ENCODE measurements around the gene JAKMIP1. TPM values are rescaled to one million over a fixed set of nuclear protein-coding genes. Genes with fewer than 3 reads are reported as not detected.

JAKMIP1 gene
- polyA plus RNA-seq, 3 donors, result 0.08 TPM; not detected in 2

GRCh38 chr4:6123116-6123515 lies 77.2 kb downstream of the JAKMIP1 start:
- H3K9me3 Mint-ChIP-seq, result peaks cover 0 to 2% (median 0%) of the 10 kb centered on the region in 7 donors
- Histone ChIP-seq H3K79me2 (ENCODE audit: insufficient read depth, low read length) (no peaks in the 10 kb centered on the region), H3K9me3 (replicated peaks in 1 of 2; ENCODE audit: control insufficient read depth in 1 of 2, insufficient read depth in 1 of 2, low read length in 2 of 2) (peaks cover 0 to 6% of the 10 kb centered on the region in 2 donors), H3K27me3 (ENCODE audit: control insufficient read depth in 2 of 2, insufficient read depth in 2 of 2, low read length in 2 of 2) (peaks cover 0 to 2% of the 10 kb centered on the region in 2 donors), H3K27ac (ENCODE audit: low read depth in 1 of 2, low read length in 2 of 2) (no peak overlapping the region), H2AFZ (ENCODE audit: insufficient read depth, low read depth, low read length, poor library complexity, severe bottlenecking) (no peak overlapping the region), H3K4me3 (replicated peaks in 1 of 3; ENCODE audit: low read depth in 2 of 3, low read length in 3 of 3) (no peak overlapping the region), H3K36me3 (replicated peaks in 1 of 2; ENCODE audit: control insufficient read depth in 1 of 2, insufficient read depth in 2 of 2, low read length in 2 of 2) (no peaks in the 10 kb centered on the region), H4K20me1 (ENCODE audit: insufficient read depth, low read length) (no peaks in the 10 kb centered on the region), H3K4me1 (ENCODE audit: control insufficient read depth in 1 of 2, insufficient read depth in 2 of 2, low read length in 2 of 2) (no peaks in the 10 kb centered on the region), H3K4me2 (replicated peaks; ENCODE audit: extremely low read depth, low read length, poor library complexity, severe bottlenecking) (no peak overlapping the region), H3K9ac (ENCODE audit: insufficient read depth, low read length, poor library complexity, severe bottlenecking) (no peak overlapping the region)
- no peaks in the 10 kb centered on the region for H3K4me1 Mint-ChIP-seq
- WGBS (ENCODE audit: insufficient coverage), result 74% methylated on average over 3 of the region's 7 CpGs
- peaks cover 0 to 6% (median 2%) of the 10 kb centered on the region in 3 donors for H3K27me3 Mint-ChIP-seq (ENCODE audit: low read depth in 3 of 3)
- no peaks in the 10 kb centered on the region for H3K36me3 Mint-ChIP-seq
- H3K4me3 Mint-ChIP-seq, result no peak overlapping the region
- DNase-seq, result no peak
- intact Hi-C loops (cut with micrococcal nuclease), result no loop called here
- no peak overlapping the region for H3K27ac Mint-ChIP-seq
- TF ChIP-seq, protein P1, sequence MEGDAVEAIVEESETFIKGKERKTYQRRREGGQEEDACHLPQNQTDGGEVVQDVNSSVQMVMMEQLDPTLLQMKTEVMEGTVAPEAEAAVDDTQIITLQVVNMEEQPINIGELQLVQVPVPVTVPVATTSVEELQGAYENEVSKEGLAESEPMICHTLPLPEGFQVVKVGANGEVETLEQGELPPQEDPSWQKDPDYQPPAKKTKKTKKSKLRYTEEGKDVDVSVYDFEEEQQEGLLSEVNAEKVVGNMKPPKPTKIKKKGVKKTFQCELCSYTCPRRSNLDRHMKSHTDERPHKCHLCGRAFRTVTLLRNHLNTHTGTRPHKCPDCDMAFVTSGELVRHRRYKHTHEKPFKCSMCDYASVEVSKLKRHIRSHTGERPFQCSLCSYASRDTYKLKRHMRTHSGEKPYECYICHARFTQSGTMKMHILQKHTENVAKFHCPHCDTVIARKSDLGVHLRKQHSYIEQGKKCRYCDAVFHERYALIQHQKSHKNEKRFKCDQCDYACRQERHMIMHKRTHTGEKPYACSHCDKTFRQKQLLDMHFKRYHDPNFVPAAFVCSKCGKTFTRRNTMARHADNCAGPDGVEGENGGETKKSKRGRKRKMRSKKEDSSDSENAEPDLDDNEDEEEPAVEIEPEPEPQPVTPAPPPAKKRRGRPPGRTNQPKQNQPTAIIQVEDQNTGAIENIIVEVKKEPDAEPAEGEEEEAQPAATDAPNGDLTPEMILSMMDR (IDR thresholded peaks at IDR 0.05), result no peak

- H4K20me1 ChIP-seq (ENCODE audit: insufficient read depth, low read length), result no peaks in the 10 kb centered on the region
- H3K9ac ChIP-seq (ENCODE audit: insufficient read depth, low read length, poor library complexity, severe bottlenecking), result no peak overlapping the region
- intact Hi-C loops (cut with micrococcal nuclease), result no loop called here
- Mint-ChIP-seq H3K27ac (no peak overlapping the region), H3K9me3 (peaks cover 0 to 2% (median 0%) of the 10 kb centered on the region in 7 donors), H3K4me1 (no peaks in the 10 kb centered on the region), H3K27me3 (ENCODE audit: low read depth in 3 of 3) (peaks cover 0 to 7% (median 2%) of the 10 kb centered on the region in 3 donors), H3K4me3 (no peak overlapping the region), H3K36me3 (no peaks in the 10 kb centered on the region)
- H3K4me3 ChIP-seq (replicated peaks in 1 of 3; ENCODE audit: low read depth in 2 of 3, low read length in 3 of 3), result no peak overlapping the region
- no peaks in the 10 kb centered on the region for H3K79me2 ChIP-seq (ENCODE audit: insufficient read depth, low read length)
- H3K27ac ChIP-seq (ENCODE audit: low read depth in 1 of 2, low read length in 2 of 2), result no peak overlapping the region
- 100% methylated on average over 1 of the region's 6 CpGs for WGBS (ENCODE audit: insufficient coverage)
- H3K4me1 ChIP-seq (ENCODE audit: control insufficient read depth in 1 of 2, insufficient read depth in 2 of 2, low read length in 2 of 2), result no peaks in the 10 kb centered on the region
- H3K27me3 ChIP-seq (ENCODE audit: control insufficient read depth in 2 of 2, insufficient read depth in 2 of 2, low read length in 2 of 2), result peaks cover 0 to 2% of the 10 kb centered on the region in 2 donors
- DNase-seq, result no peak
- peaks cover 0 to 6% of the 10 kb centered on the region in 2 donors for H3K9me3 ChIP-seq (replicated peaks in 1 of 2; ENCODE audit: control insufficient read depth in 1 of 2, insufficient read depth in 1 of 2, low read length in 2 of 2)
- H3K4me2 ChIP-seq (replicated peaks; ENCODE audit: extremely low read depth, low read length, poor library complexity, severe bottlenecking), result no peak overlapping the region
- TF ChIP-seq, protein P1 (IDR thresholded peaks at IDR 0.05), result no peak
- H3K36me3 ChIP-seq (replicated peaks in 1 of 2; ENCODE audit: control insufficient read depth in 1 of 2, insufficient read depth in 2 of 2, low read length in 2 of 2), result no peaks in the 10 kb centered on the region
- no peak overlapping the region for H2AFZ ChIP-seq (ENCODE audit: insufficient read depth, low read depth, low read length, poor library complexity, severe bottlenecking)
Measured at GRCh38 chr4:6122496-6122895, 77.9 kb downstream of the JAKMIP1 start.

Data from CD14-positive monocyte (primary cell).